GM12872 (cell line): ENCODE results near the gene CCDC71L.

Source experiments
- CTCF ChIP-seq: IDR thresholded peaks from 3 replicates; pipeline ENCODE4 v1.5.1; 2011; ENCODE audit warnings: low read depth, mild to moderate bottlenecking, low read length, moderate library complexity; ENCODE audit not compliant: insufficient read depth

Gene CCDC71L

GRCh38 chr7:106617860-106618259 is 43.1 kb downstream of the CCDC71L start:
- TF ChIP-seq CTCF, result no peak

GRCh38 chr7:106616708-106617051 is 44.3 kb downstream of the CCDC71L start:
- TF ChIP-seq CTCF, result no peak

GRCh38 chr7:106615808-106616707 is 44.9 kb downstream of the CCDC71L start:
- no peak for TF ChIP-seq CTCF

- no peak for TF ChIP-seq CTCF
These were observed 46.2 kb downstream of the CCDC71L start for GRCh38 chr7:106614751-106615150.

GRCh38 chr7:106613848-106614560 is 47.0 kb downstream of the CCDC71L start:
- TF ChIP-seq CTCF, result no peak

- no peak for TF ChIP-seq CTCF
These were observed 47.7 kb downstream of the CCDC71L start for GRCh38 chr7:106613279-106613678.

- no peak for TF ChIP-seq CTCF
These were observed 48.5 kb downstream of the CCDC71L start for GRCh38 chr7:106612432-106612831.
